NK-92 (cell line): ENCODE measurements around the gene SPACA6.
"Not testable (repeated sequence)": the region's sequence is repeated elsewhere in the genome, so short reads cannot be mapped to it uniquely, and the experiment has no call there.

Source experiments
- DNase-seq: peaks from one replicate; lab custom pipeline; 2025; ENCODE audit not compliant: unreplicated experiment; lab: John Stamatoyannopoulos, UW

SPACA6 gene

GRCh38 chr19:51733742-51734522, 40.8 kb downstream of the SPACA6 start:
- no peak for DNase-seq

- no peak for DNase-seq
Measured at GRCh38 chr19:51735759-51736449, 42.8 kb downstream of the SPACA6 start.

GRCh38 chr19:51737389-51737788, 44.3 kb downstream of the SPACA6 start:
- no peak for DNase-seq

- DNase-seq = no peak
Measured at GRCh38 chr19:51737924-51738323, 44.8 kb downstream of the SPACA6 start.

GRCh38 chr19:51738523-51738922, 45.4 kb downstream of the SPACA6 start:
- DNase-seq = not testable (repeated sequence)

- no peak for DNase-seq
Measured at GRCh38 chr19:51739466-51740213, 46.5 kb downstream of the SPACA6 start.

- DNase-seq = no peak
Measured at GRCh38 chr19:51740356-51740755, 47.2 kb downstream of the SPACA6 start.

GRCh38 chr19:51742789-51743188, 49.7 kb downstream of the SPACA6 start:
- DNase-seq = no peak

- no peak for DNase-seq
Measured at GRCh38 chr19:51743405-51743804, 50.3 kb downstream of the SPACA6 start.

- DNase-seq = no peak
Measured at GRCh38 chr19:51746731-51747130, 53.6 kb downstream of the SPACA6 start.

- DNase-seq = no peak
Measured at GRCh38 chr19:51749979-51750378, 56.8 kb downstream of the SPACA6 start.

- DNase-seq = no peak
Measured at GRCh38 chr19:51750400-51751094, 57.4 kb downstream of the SPACA6 start.

GRCh38 chr19:51751655-51752054, 58.5 kb downstream of the SPACA6 start, which contains the start of gene FPR1:
Gene FPR1, minus strand, starts transcription at chr19:51751878. Its CDS starts 4,884 bp downstream, at chr19:51746994.
- no peak for DNase-seq

GRCh38 chr19:51754109-51754508, 61.0 kb downstream of the SPACA6 start:
- no peak for DNase-seq

- DNase-seq = no peak
Measured at GRCh38 chr19:51754770-51755169, 61.6 kb downstream of the SPACA6 start.
